Neural cell (in vitro differentiated cells): ENCODE measurements around the gene CAPN7. TPM values are rescaled to one million over a fixed set of nuclear protein-coding genes. Genes with fewer than 3 reads are reported as not detected.

Experiments used
- H2AFZ ChIP-seq: fragments of 200-600, 300-800 bp; sonication (generic), shearing (Covaris generic); 2 replicates; pipeline ENCODE4 v1.6.0; 2014; ENCODE audit warnings: low read depth, mild to moderate bottlenecking, antibody characterized with exemption, low read length, moderate library complexity
- H3F3A ChIP-seq: fragments of 200-600 bp; shearing (Covaris generic); 2 replicates; pipeline ENCODE4 v1.6.1; 2016; ENCODE audit warnings: mild to moderate bottlenecking, moderate library complexity, mixed read lengths, antibody characterized with exemption, low read length; ENCODE audit not compliant: insufficient read depth, poor library complexity, severe bottlenecking
- H3K27ac ChIP-seq: fragments of 200-600, 300-800 bp; sonication (generic), shearing (Covaris generic); 2 replicates; pipeline ENCODE4 v1.5.1; 2014; ENCODE audit warnings: mild to moderate bottlenecking, low read length, moderate library complexity
- H3K27me3 ChIP-seq: fragments of 300-800, 200-600 bp; sonication (generic), shearing (Covaris generic); 2 replicates; pipeline ENCODE4 v1.6.0; 2014; ENCODE audit warnings: mild to moderate bottlenecking, low read depth, low read length, moderate library complexity; ENCODE audit not compliant: insufficient read depth
- H3K36me3 ChIP-seq: fragments of 300-800, 200-600 bp; sonication (generic), shearing (Covaris generic); 2 replicates; pipeline ENCODE4 v1.5.1; 2014; ENCODE audit warnings: mild to moderate bottlenecking, antibody characterized with exemption, low read length, moderate library complexity; ENCODE audit not compliant: insufficient read depth
- H3K4me2 ChIP-seq: fragments of 300-800, 200-600 bp; sonication (generic), shearing (Covaris generic); 2 replicates; pipeline ENCODE4 v1.6.0; 2014; ENCODE audit warnings: mild to moderate bottlenecking, low read length
- H3K4me3 ChIP-seq: fragments of 300-800, 200-600 bp; sonication (generic), shearing (Covaris generic); 2 replicates; pipeline ENCODE4 v1.5.1; 2014; ENCODE audit warnings: mild to moderate bottlenecking, low read length, moderate library complexity
- H3K79me2 ChIP-seq: fragments of 200-600 bp; shearing (Covaris generic); replicated peaks from 2 replicates; pipeline ENCODE4 v1.6.0; 2014; ENCODE audit warnings: mild to moderate bottlenecking, low read length, moderate library complexity; ENCODE audit not compliant: insufficient read depth
- H3K9ac ChIP-seq: fragments of 300-800, 200-600 bp; sonication (generic), shearing (Covaris generic); 2 replicates; pipeline ENCODE4 v1.6.1; 2016; ENCODE audit warnings: mild to moderate bottlenecking, low read length, mixed read lengths
- H3K9me2 ChIP-seq: fragments of 200-600 bp; shearing (Covaris generic); 2 replicates; pipeline ENCODE4 v1.6.1; 2016; ENCODE audit warnings: mild to moderate bottlenecking, low read length, mixed read lengths; ENCODE audit not compliant: insufficient read depth
- H3K9me3 ChIP-seq: fragments of 200-600, 300-800 bp; sonication (generic), shearing (Covaris generic); 2 replicates; pipeline ENCODE4 v1.6.1; 2016; ENCODE audit warnings: mild to moderate bottlenecking, mixed run types, low read length, moderate library complexity, mixed read lengths
- H4K20me1 ChIP-seq: fragments of 200-600 bp; shearing (Covaris generic); 2 replicates; pipeline ENCODE4 v1.6.1; 2016; ENCODE audit warnings: mild to moderate bottlenecking, mixed run types; ENCODE audit not compliant: insufficient read depth
- CTCF ChIP-seq: fragments of 450-650 bp; IDR thresholded peaks from 2 replicates; pipeline ENCODE4 v1.5.1; 2014; ENCODE audit warnings: antibody characterized with exemption, mild to moderate bottlenecking, moderate library complexity; ENCODE audit not compliant: poor library complexity, severe bottlenecking
- EP300 ChIP-seq: fragments of 450-650 bp; conservative IDR thresholded peaks from 2 replicates; pipeline ENCODE4 v1.6.1; 2014; ENCODE audit warnings: antibody characterized with exemption, mild to moderate bottlenecking, moderate library complexity; ENCODE audit not compliant: poor library complexity, severe bottlenecking
- EZH2 ChIP-seq: fragments of 200-600, 300-800 bp; shearing (Covaris generic), sonication (generic); IDR thresholded peaks from 2 replicates; pipeline ENCODE4 v1.6.1; 2014; ENCODE audit warnings: antibody characterized with exemption, low read length, borderline replicate concordance, mild to moderate bottlenecking; ENCODE audit not compliant: insufficient read depth, poor library complexity, severe bottlenecking
- MXI1 ChIP-seq: fragments of 450-650 bp; conservative IDR thresholded peaks from 2 replicates; pipeline ENCODE4 v1.6.1; 2014; ENCODE audit warnings: antibody characterized with exemption, mild to moderate bottlenecking; ENCODE audit not compliant: poor library complexity, severe bottlenecking
- POLR2AphosphoS5 ChIP-seq: IDR thresholded peaks from 2 replicates; pipeline ENCODE4 v1.6.1; 2012
- RAD21 ChIP-seq: fragments of 450-650 bp; conservative IDR thresholded peaks from 2 replicates; pipeline ENCODE4 v1.6.1; 2014; ENCODE audit warnings: antibody characterized with exemption, mild to moderate bottlenecking, moderate library complexity
- REST ChIP-seq: IDR thresholded peaks from 2 replicates; pipeline ENCODE4 v1.6.1; 2012; ENCODE audit warnings: borderline replicate concordance
- SMC3 ChIP-seq: fragments of 450-650 bp; conservative IDR thresholded peaks from 2 replicates; pipeline ENCODE4 v1.6.1; 2014; ENCODE audit warnings: antibody characterized with exemption, mild to moderate bottlenecking, moderate library complexity; ENCODE audit not compliant: poor library complexity
- TAF1 ChIP-seq: IDR thresholded peaks from 2 replicates; pipeline ENCODE4 v1.6.1; 2012; ENCODE audit warnings: low read depth
- polyA plus RNA-seq: library from polyadenylated mRNA; depleted of rRNA; stranded (reverse); fragments of >200 nt; gene quantifications from 2 replicates; pipeline ENCODE4 v1.2.3, GENCODE V29; 2014

The CAPN7 gene
- polyA plus RNA-seq, 1 donor from 2014 or later = 60.9 TPM

- Histone ChIP-seq H3K79me2 (no peaks in the 10 kb centered on the region), H4K20me1 (no peaks in the 10 kb centered on the region), H3K36me3 (no peaks in the 10 kb centered on the region), H3K27ac (no peak overlapping the region), H3K9me2 (no peaks in the 10 kb centered on the region), H3K4me2 (no peak overlapping the region), H3K4me3 (no peak overlapping the region), H3F3A (no peaks in the 10 kb centered on the region), H3K9me3 (no peaks in the 10 kb centered on the region), H3K9ac (no peak overlapping the region), H2AFZ (no peak overlapping the region), H3K27me3 (no peaks in the 10 kb centered on the region)
- TF ChIP-seq RAD21 = no peak
- no peak for TF ChIP-seq REST
- no peak for TF ChIP-seq CTCF
- TF ChIP-seq EP300 = no peak
- TF ChIP-seq SMC3 = no peak
- TF ChIP-seq TAF1 = no peak
- TF ChIP-seq EZH2 = no peak
- no peak for TF ChIP-seq MXI1
- TF ChIP-seq POLR2AphosphoS5 = no peak
These were observed 30.4 kb upstream of the CAPN7 start for GRCh38 chr3:15175605-15176004.

- no peaks in the 10 kb centered on the region for H3K9me3 ChIP-seq
- H3K27ac ChIP-seq = no peak overlapping the region
- no peaks in the 10 kb centered on the region for H4K20me1 ChIP-seq
- no peaks in the 10 kb centered on the region for H3K79me2 ChIP-seq
- TF ChIP-seq SMC3 (no peak), REST (no peak), EP300 (no peak), POLR2AphosphoS5 (no peak), CTCF (no peak), TAF1 (no peak), RAD21 (no peak), MXI1 (no peak), EZH2 (no peak)
- no peak overlapping the region for H2AFZ ChIP-seq
- H3K9ac ChIP-seq = no peak overlapping the region
- H3K4me3 ChIP-seq = no peak overlapping the region
- no peaks in the 10 kb centered on the region for H3F3A ChIP-seq
- H3K9me2 ChIP-seq = no peaks in the 10 kb centered on the region
- H3K4me2 ChIP-seq = no peak overlapping the region
- no peaks in the 10 kb centered on the region for H3K36me3 ChIP-seq
- no peaks in the 10 kb centered on the region for H3K27me3 ChIP-seq
These were observed 25.9 kb upstream of the CAPN7 start for GRCh38 chr3:15180042-15180611.
